Thymus (tissue), 11 donors: ENCODE results near the gene HUS1. TPM values are rescaled to one million over a fixed set of nuclear protein-coding genes. Genes with fewer than 3 reads are reported as not detected.
"Not testable (repeated sequence)": the region's sequence is repeated elsewhere in the genome, so short reads cannot be mapped to it uniquely, and the experiment has no call there.

ENCODE experiments used
- DNase-seq, 9 donors: peaks; one replicate each; pipeline ENCODE4 v3.0.0-alpha.2; 2013; ENCODE audit warnings: low spot score in 9 of 9, low read depth in 6 of 9, missing footprints in 1 of 9
- H3K27ac ChIP-seq, 2 donors: one replicate each; pipeline ENCODE4 v1.5.1; 2013; ENCODE audit warnings: control low read depth in 1 of 2, low read depth in 1 of 2, low read length in 1 of 2, mild to moderate bottlenecking in 1 of 2, moderate library complexity in 1 of 2
- H3K27me3 ChIP-seq, 2 donors: one replicate each; pipeline ENCODE4 v1.5.1; 2013; ENCODE audit warnings: low read length in 1 of 2; ENCODE audit not compliant: control insufficient read depth in 2 of 2, insufficient read depth in 1 of 2
- H3K36me3 ChIP-seq, 2 donors: one replicate each; pipeline ENCODE4 v1.5.1; 2013; ENCODE audit warnings: low read length in 1 of 2, mild to moderate bottlenecking in 1 of 2, moderate library complexity in 1 of 2; ENCODE audit not compliant: control insufficient read depth in 2 of 2, insufficient read depth in 2 of 2
- H3K4me1 ChIP-seq, 2 donors: one replicate each; pipeline ENCODE4 v1.5.1; 2013; ENCODE audit warnings: low read length in 2 of 2; ENCODE audit not compliant: control insufficient read depth in 2 of 2, insufficient read depth in 2 of 2
- H3K4me3 ChIP-seq, 2 donors: one replicate each; pipeline ENCODE4 v1.5.1; 2013; ENCODE audit warnings: low read length in 2 of 2, control low read depth in 1 of 2, mild to moderate bottlenecking in 1 of 2
- H3K9me3 ChIP-seq, 2 donors: one replicate each; pipeline ENCODE4 v1.5.1; 2013; ENCODE audit warnings: low read length in 1 of 2, mild to moderate bottlenecking in 1 of 2; ENCODE audit not compliant: control insufficient read depth in 2 of 2, insufficient read depth in 1 of 2
- WGBS: extraction: QIAGEN DNeasy Blood & Tissue Kit; methylation state at CpG from one replicate; pipeline ENCODE4 v1.1.7; 2013; 5-methylcytosine and 5-hydroxymethylcytosine counted together
- polyA plus RNA-seq: library from polyadenylated mRNA; stranded (reverse); fragments of 200-250 nt; gene quantifications from one replicate; pipeline ENCODE4 v1.2.3, GENCODE V29; 2013
- total RNA-seq: library from RNA; stranded (reverse); fragments of 120-200 nt; gene quantifications from one replicate; pipeline ENCODE4 v1.2.4, GENCODE V29; 2013
- donor health status: healthy.

HUS1 gene
- total and polyA plus RNA-seq, 2 donors, result 10.5 to 13.4 TPM

DNA sequence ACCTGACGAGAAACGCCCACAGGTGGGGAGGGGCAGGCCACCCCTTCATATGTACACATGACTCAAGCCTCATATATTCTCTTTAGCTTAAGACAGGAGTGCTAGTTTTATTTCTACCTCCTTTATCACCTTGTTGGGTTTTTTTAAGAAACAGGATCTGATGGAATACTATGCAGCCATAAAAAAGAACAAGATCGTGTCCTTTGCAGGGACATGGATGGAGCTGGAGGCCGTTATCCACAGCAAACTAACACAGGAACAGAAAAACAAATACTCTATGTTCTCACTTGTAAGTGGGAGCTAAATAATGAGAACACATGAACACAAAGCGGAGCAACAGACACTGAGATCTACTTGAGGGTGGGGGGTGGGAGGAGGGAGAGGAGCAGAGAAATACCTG, 11.2 kb upstream of the HUS1 start:
- no peak for DNase-seq
- peaks cover 0 to 12% of the 10 kb centered on the region in 2 donors for H3K4me1 ChIP-seq
- 98% methylated on average over 5 of the region's 5 CpGs for WGBS

DNA sequence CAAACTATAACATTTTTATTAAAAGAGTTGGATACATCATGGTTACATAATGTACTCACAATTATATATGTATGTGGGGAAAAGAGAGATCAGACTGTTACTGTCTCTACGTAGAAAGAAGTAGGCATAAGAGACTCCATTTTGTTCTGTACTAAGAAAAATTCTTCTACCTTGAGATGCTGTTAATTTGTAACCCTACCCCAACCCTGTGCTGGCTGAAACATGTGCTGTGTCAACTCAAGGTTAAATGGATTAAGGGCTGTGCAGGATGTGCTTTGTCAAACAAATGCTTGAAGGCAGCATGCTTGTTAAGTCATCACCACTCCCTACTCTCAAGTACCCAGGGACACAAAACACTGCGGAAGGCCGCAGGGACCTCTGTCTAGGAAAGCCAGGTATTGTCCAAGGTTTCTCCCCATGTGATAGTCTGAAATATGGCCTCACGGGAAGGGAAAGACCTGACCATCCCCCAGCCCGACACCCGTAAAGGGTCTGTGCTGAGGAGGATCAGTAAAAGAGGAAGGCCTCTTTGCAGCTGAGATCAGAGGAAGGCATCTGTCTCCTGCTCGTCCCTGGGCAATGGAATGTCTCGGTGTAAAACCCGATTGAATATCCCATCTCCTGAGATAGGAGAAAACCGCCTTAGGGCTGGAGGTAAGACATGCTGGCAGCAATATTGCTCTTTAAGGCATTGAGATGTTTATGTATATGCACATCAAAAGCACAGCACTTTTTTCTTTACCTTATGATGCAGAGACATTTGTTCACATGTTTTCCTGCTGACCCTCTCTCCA, 10.4 kb upstream of the HUS1 start:
- 82% methylated on average over 10 of the region's 10 CpGs for WGBS
- H3K4me3 ChIP-seq, result not testable (repeated sequence)

More for the DNA sequence above, 11.2 kb upstream of the HUS1 start:
- no peaks in the 10 kb centered on the region for H3K27me3 ChIP-seq
- no peak overlapping the region for H3K4me3 ChIP-seq
- no peak overlapping the region for H3K27ac ChIP-seq
- no peaks in the 10 kb centered on the region for H3K9me3 ChIP-seq
- no peaks in the 10 kb centered on the region for H3K36me3 ChIP-seq

DNA sequence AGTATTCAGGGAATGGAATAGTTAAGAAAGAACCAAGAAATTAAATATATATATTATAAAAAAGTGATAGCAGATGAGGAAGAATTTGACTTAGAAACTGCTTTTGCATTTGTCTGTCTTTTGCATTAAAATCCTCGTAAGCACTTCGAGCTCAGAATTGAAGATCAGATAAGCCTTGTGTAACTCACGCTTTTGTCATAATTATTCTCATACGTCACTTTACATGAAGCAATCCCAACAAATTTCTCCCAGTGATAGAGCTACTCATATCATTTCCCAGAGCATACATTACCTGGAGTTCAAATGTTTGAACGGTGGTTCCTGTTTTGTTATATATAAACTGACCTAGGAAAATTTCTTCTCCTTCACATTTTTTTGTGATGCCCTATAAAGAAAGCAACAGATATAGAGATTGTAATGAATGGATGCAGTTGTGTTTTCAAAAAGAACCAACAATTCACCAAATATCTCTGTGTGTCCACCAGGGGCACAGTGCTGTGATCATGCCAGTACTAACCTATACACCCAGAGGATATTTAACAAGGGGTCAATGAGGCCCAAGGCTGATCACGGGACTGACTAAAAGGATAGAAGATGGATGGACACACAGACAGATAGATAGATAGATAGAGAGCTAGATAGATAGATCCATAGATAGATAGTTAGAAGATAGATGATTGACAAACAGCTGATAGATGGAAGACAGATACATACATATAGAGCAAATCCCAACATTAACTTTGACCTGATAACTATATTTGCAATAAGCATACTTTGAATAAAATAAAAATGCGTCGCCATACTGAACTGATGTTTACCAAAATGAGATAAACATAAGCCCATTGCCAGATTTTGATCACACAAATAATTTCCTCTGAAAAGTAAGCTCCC, 9.3 kb upstream of the HUS1 start:
- H3K4me3 ChIP-seq, result no peak overlapping the region
- no peak overlapping the region for H3K27ac ChIP-seq
- 96% methylated on average over 8 of the region's 8 CpGs for WGBS
- H3K36me3 ChIP-seq, result no peaks in the 10 kb centered on the region
- H3K27me3 ChIP-seq, result no peaks in the 10 kb centered on the region
- no peaks in the 10 kb centered on the region for H3K9me3 ChIP-seq
- peaks cover 0 to 12% of the 10 kb centered on the region in 2 donors for H3K4me1 ChIP-seq
- DNase-seq, result no peak

More for the DNA sequence above, 10.4 kb upstream of the HUS1 start:
- H3K36me3 ChIP-seq, H3K27me3 ChIP-seq, H3K27ac ChIP-seq, DNase-seq, H3K9me3 ChIP-seq: not testable (repeated sequence)
- H3K4me1 ChIP-seq, result peaks cover 0 to 12% of the 10 kb centered on the region in 2 donors

GRCh38 chr7:47982610-47983009, 3.2 kb upstream of the HUS1 start:
- DNase-seq, result no peak
- Histone ChIP-seq H3K27ac (no peak overlapping the region), H3K9me3 (no peaks in the 10 kb centered on the region), H3K27me3 (no peaks in the 10 kb centered on the region), H3K4me1 (peaks cover 3 to 9% of the 10 kb centered on the region in 2 donors), H3K4me3 (no peak overlapping the region), H3K36me3 (peaks cover 4 to 6% of the 10 kb centered on the region in 2 donors)
- 86% methylated on average over 2 of the region's 2 CpGs for WGBS

DNA sequence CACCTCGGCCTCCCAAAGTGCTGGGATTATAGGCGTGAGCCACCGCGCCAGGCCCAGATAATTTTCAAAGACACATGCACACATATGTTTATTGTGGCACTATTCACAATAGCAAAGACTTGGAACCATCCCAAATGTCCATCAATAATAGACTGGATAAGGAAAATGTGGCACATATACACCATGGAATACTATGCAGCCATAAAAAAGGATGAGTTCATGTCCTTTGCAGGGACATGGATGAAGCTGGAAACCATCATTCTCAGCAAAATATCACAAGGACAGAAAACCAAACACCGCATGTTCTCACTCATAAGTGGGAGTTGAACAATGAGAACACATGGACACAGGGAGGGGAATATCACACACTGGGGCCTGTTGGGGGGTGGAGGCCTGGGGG, 1.2 kb upstream of the HUS1 start:
- peaks cover 22 to 23% of the 10 kb centered on the region in 2 donors for H3K36me3 ChIP-seq
- H3K4me1 ChIP-seq, H3K27ac ChIP-seq, H3K4me3 ChIP-seq, DNase-seq, H3K9me3 ChIP-seq, H3K27me3 ChIP-seq: not testable (repeated sequence)
- 99% methylated on average over 4 of the region's 5 CpGs for WGBS

DNA sequence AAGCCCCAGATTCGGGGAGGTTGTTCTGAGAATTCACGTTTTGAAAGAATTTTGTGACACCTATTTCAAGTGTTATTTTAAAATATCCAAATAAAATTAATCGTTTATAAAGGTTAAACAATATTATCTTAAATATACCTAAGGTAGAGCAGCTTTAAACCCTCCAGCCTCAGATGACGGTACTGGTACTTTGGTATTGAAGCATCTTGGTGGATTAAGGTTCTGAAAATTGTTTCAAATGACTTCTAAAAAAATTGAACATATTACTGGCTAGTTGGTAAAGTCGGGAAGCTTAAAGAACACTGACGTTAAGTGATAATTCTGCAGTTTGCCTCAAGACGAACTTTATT, 392 bp upstream of the HUS1 start:
- Histone ChIP-seq H3K36me3 (peaks cover 27 to 29% of the 10 kb centered on the region in 2 donors), H3K27me3 (no peaks in the 10 kb centered on the region), H3K4me1 (peaks cover 3 to 9% of the 10 kb centered on the region in 2 donors), H3K9me3 (no peaks in the 10 kb centered on the region), H3K27ac (peak overlapping the region; percentile 56 to 93), H3K4me3 (peak overlapping the region; percentile 58 to 88)
- no peak for DNase-seq
- 63% methylated on average over 7 of the region's 7 CpGs for WGBS

DNA sequence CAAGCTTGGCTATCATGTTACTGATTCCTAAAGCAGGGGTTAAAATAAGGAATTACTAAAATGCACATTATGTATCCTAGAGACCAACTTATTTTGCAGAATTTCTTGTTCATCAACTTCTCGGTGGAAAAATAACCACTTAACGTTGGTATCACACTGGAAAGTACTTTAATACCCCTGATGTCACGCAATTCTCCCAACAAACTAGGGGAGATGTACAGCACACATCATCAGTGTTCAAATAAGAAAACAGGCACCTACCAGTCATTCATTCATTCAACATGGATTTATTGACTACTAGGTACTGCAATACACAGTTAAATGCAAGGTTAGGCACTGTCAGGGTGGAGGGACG, 648 bp downstream of the HUS1 start:
- WGBS, result 29% methylated on average over 4 of the region's 4 CpGs
- peak overlapping the region; percentile 91 to 93 for H3K27ac ChIP-seq
- peak overlapping the region; percentile 58 to 88 for H3K4me3 ChIP-seq

GRCh38 chr7:47973739-47974138, 5.7 kb downstream of the HUS1 start:
- 91% methylated on average over 1 of the region's 1 CpG for WGBS
- DNase-seq, result no peak
- Histone ChIP-seq H3K36me3 (peaks cover 43 to 61% of the 10 kb centered on the region in 2 donors), H3K27me3 (no peaks in the 10 kb centered on the region), H3K4me1 (peaks cover 2 to 5% of the 10 kb centered on the region in 2 donors), H3K27ac (no peak overlapping the region), H3K9me3 (no peaks in the 10 kb centered on the region), H3K4me3 (no peak overlapping the region)

More for the DNA sequence above, 648 bp downstream of the HUS1 start:
- Histone ChIP-seq H3K36me3 (peaks cover 38 to 40% of the 10 kb centered on the region in 2 donors), H3K9me3 (no peaks in the 10 kb centered on the region), H3K4me1 (peaks cover 3 to 9% of the 10 kb centered on the region in 2 donors), H3K27me3 (no peaks in the 10 kb centered on the region)
- peak in 2 of 9 donors; percentile 18 for DNase-seq

GRCh38 chr7:47970761-47971160, 8.7 kb downstream of the HUS1 start:
- Histone ChIP-seq H3K36me3 (peaks cover 40 to 66% of the 10 kb centered on the region in 2 donors), H3K4me1 (no peaks in the 10 kb centered on the region), H3K27me3 (no peaks in the 10 kb centered on the region), H3K9me3 (no peaks in the 10 kb centered on the region), H3K27ac (no peak overlapping the region), H3K4me3 (no peak overlapping the region)
- DNase-seq, result no peak
- 90% methylated on average over 1 of the region's 1 CpG for WGBS
